Esophagus squamous epithelium (tissue), 5 donors: ENCODE measurements around the gene TTF2. TPM values are rescaled to one million over a fixed set of nuclear protein-coding genes. Genes with fewer than 3 reads are reported as not detected.
A peak's percentile ranks its signal among the peaks of the same experiment; 100 is the strongest.

Source experiments
- DNase-seq: peaks from one replicate; lab custom pipeline; 2025; lab: John Stamatoyannopoulos, UW
- H3K27ac ChIP-seq, 4 donors: fragments of 200-600 bp; sonication (generic); one replicate each; pipeline ENCODE4 v1.5.1; 2016 to 2019; ENCODE audit warnings: mild to moderate bottlenecking in 1 of 4
- H3K27me3 ChIP-seq, 4 donors: fragments of 200-600 bp; sonication (generic); 1 replicate in 3 of 4; 2 replicates in 1 of 4; pipeline versions ENCODE4 v1.5.1 to v1.6.0; 2017 to 2021; ENCODE audit warnings: antibody characterized with exemption in 1 of 4
- H3K36me3 ChIP-seq, 3 donors: fragments of 200-600 bp; sonication (generic); one replicate each; pipeline ENCODE4 v1.5.1; 2016 to 2019
- H3K4me1 ChIP-seq, 3 donors: fragments of 200-600 bp; sonication (generic); one replicate each; pipeline ENCODE4 v1.5.1; 2017 to 2019
- H3K4me3 ChIP-seq, 4 donors: fragments of 200-600 bp; sonication (generic); 1 replicate in 3 of 4; 2 replicates in 1 of 4; pipeline ENCODE4 v1.5.1; 2016 to 2019; ENCODE audit warnings: mild to moderate bottlenecking in 2 of 4, moderate library complexity in 1 of 4
- H3K9me3 ChIP-seq, 3 donors: fragments of 200-600 bp; sonication (generic); one replicate each; pipeline ENCODE4 v1.5.1; 2016 to 2019
- POLR2A ChIP-seq, 4 donors: fragments of 450-650 bp; IDR thresholded peaks; one replicate each; pipeline ENCODE4 v1.6.1; 2017; ENCODE audit warnings: antibody characterized with exemption in 4 of 4, mild to moderate bottlenecking in 4 of 4, moderate library complexity in 3 of 4
- WGBS, 2 donors: methylation state at CpG; one replicate each; pipeline ENCODE4 v1.1.5; 2018; 5-methylcytosine and 5-hydroxymethylcytosine counted together
- intact Hi-C: fragments of 100-400 bp; cut with DNase I; formaldehyde crosslinking; loops from one replicate; pipeline ENCODE4 v1.15.0; 2022
- total RNA-seq, 4 donors: library from RNA; depleted of rRNA; stranded (reverse); fragments of >200 nt; gene quantifications; one replicate each; pipeline ENCODE4 v1.1.0, GENCODE V29; 2016
- TF ChIP-seq, protein P1 (sequence below), 6 experiments: fragments of 450-650 bp in 4 of 6; fragments of 200-600 bp in 2 of 6; sonication (generic) in 2 of 6; IDR thresholded peaks; one replicate each; pipeline ENCODE4 v1.5.1; 2016 to 2019; ENCODE audit warnings: antibody characterized with exemption in 6 of 6, mild to moderate bottlenecking in 4 of 6, moderate library complexity in 4 of 6
- donor health status: DM: yes; HTN: yes; CAD: no.

Gene TTF2
- total RNA-seq, 4 donors from 2014 or later = 7.2 to 24.2 (median 19.2) TPM

DNA sequence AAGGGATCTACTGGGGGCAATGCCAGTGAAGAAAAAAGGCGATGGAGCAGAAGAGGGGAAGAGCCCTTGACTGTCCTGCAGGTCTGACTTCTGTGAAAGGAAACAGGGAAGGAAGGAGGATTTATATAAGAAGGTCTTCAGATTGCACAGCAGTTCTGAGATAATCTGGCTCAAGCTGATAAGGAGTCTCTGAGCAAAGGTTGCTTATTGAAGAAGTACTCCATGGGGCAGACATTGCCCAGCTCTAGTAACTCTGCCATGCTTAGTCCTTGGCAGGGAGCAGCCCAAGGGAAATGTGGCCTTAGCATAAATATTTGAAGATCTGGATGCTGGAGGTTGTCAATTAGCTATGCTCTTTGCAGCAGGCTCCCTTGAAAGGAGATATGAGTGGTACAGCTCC is 15.9 kb upstream of the TTF2 start:
- H3K4me1 ChIP-seq = no peaks in the 10 kb centered on the region
- no peaks in the 10 kb centered on the region for H3K27me3 ChIP-seq
- no peak for DNase-seq
- intact Hi-C loops = no loop called here
- no peaks in the 10 kb centered on the region for H3K36me3 ChIP-seq
- 90 to 96% methylated on average over 1 of the region's 1 CpG for WGBS, 2 donors
- TF ChIP-seq, protein P1, sequence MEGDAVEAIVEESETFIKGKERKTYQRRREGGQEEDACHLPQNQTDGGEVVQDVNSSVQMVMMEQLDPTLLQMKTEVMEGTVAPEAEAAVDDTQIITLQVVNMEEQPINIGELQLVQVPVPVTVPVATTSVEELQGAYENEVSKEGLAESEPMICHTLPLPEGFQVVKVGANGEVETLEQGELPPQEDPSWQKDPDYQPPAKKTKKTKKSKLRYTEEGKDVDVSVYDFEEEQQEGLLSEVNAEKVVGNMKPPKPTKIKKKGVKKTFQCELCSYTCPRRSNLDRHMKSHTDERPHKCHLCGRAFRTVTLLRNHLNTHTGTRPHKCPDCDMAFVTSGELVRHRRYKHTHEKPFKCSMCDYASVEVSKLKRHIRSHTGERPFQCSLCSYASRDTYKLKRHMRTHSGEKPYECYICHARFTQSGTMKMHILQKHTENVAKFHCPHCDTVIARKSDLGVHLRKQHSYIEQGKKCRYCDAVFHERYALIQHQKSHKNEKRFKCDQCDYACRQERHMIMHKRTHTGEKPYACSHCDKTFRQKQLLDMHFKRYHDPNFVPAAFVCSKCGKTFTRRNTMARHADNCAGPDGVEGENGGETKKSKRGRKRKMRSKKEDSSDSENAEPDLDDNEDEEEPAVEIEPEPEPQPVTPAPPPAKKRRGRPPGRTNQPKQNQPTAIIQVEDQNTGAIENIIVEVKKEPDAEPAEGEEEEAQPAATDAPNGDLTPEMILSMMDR (IDR thresholded peaks at IDR 0.05) = no peak
- no peak for TF ChIP-seq POLR2A (IDR thresholded peaks at IDR 0.05)
- H3K4me3 ChIP-seq = no peak overlapping the region
- H3K27ac ChIP-seq = no peak overlapping the region
- H3K9me3 ChIP-seq = no peaks in the 10 kb centered on the region

DNA sequence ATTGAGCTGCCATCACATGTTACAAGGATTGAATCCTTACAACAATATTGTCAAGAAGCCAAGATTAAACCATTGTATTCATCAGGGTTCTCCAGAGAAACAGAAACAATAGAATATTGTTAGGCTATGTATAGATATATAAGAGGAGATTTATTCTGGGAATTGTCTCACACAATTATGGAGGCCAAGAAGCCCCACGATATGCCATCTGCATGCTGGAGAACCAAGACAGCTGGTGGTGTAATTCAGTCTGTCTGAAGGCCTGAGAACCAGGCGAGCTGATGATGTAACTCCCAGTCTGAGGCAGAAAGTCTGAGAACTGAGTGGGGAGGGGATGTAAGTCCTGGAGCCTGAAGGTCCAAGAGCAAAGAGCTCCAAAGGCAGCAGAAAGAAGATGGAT is 14.5 kb upstream of the TTF2 start:
- Histone ChIP-seq H3K27ac (no peak overlapping the region), H3K9me3 (no peaks in the 10 kb centered on the region), H3K36me3 (no peaks in the 10 kb centered on the region), H3K4me1 (peaks cover 0 to 4% (median 0%) of the 10 kb centered on the region in 3 donors), H3K4me3 (no peak overlapping the region), H3K27me3 (no peaks in the 10 kb centered on the region)
- WGBS, 2 donors = 60 to 65% methylated on average over 2 of the region's 2 CpGs
- no peak for TF ChIP-seq POLR2A (IDR thresholded peaks at IDR 0.05)
- TF ChIP-seq, protein P1 (IDR thresholded peaks at IDR 0.05) = no peak
- intact Hi-C loops = no loop called here
- no peak for DNase-seq

DNA sequence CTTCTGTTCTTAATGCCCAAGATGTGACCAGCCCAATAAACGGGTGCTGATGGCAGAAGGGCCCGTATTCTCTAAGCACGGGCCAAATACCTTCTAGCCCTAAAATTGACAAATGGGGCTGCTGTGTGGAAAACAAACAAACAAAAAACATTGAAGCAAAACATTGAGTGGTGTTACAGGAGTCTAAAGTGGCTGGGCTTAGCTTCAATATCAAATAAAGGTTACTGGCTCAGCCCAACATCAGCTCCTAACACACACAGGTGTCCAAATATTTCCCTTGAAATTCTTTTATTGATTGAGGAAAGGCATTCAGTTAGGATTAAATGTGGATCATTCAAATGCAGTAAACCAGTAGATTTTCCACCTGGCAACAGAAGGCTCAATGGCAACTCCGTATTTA is 13.3 kb upstream of the TTF2 start:
- whole genome bisulfite sequencing, 2 donors = 60 to 79% methylated on average over 4 of the region's 4 CpGs
- Histone ChIP-seq H3K9me3 (no peaks in the 10 kb centered on the region), H3K36me3 (no peaks in the 10 kb centered on the region), H3K27me3 (no peaks in the 10 kb centered on the region), H3K4me1 (peaks cover 0 to 16% (median under 1%) of the 10 kb centered on the region in 3 donors), H3K4me3 (no peak overlapping the region), H3K27ac (no peak overlapping the region)
- intact Hi-C loops = no loop called here
- DNase-seq = no peak
- TF ChIP-seq, protein P1 (IDR thresholded peaks at IDR 0.05) = no peak
- TF ChIP-seq POLR2A (IDR thresholded peaks at IDR 0.05) = no peak

DNA sequence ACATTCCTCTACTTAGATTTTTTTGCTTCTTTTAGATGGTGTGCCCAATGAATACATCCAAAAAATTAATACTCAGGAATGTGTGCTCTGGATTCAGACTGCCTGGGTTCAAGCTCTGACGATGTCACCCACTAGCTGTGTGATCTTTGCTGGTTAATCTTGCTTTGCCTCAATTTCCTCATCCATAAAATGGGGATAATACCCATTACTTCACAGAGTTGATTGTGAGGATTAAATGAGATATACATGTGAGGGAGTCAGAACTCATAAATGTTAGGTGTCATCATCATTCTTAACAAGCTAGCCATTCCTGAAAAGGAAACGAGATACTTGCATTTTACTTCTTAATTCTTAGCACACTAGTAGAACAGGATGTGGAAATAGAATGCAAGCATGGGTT is 12.9 kb upstream of the TTF2 start:
- Histone ChIP-seq H3K27me3 (no peaks in the 10 kb centered on the region), H3K27ac (no peak overlapping the region), H3K36me3 (no peaks in the 10 kb centered on the region), H3K4me1 (peaks cover 0 to 20% (median 5%) of the 10 kb centered on the region in 3 donors), H3K4me3 (no peak overlapping the region), H3K9me3 (no peaks in the 10 kb centered on the region)
- 83 to 94% methylated on average over 2 of the region's 2 CpGs for WGBS, 2 donors
- TF ChIP-seq POLR2A (IDR thresholded peaks at IDR 0.05) = no peak
- TF ChIP-seq, protein P1 (IDR thresholded peaks at IDR 0.05) = no peak
- DNase-seq = no peak
- intact Hi-C loops = no loop called here

DNA sequence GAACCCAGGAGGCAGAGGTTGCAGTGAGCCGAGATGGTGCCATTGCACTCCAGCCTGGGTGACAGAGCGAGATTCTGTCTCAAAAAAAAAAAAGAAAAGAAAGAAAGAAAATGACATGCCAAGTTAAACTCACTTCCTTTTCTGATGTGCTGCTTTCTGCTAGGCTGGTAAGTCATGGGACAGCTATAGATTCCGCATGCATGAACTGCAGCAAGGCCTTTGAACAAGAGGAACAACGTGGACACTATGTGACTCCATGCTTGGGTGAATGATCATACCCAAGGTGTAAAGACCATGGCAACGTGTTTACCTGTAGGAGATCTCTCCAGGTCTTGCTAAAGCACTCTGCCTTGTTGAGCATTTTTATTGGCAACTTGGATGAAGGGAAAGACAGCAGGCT is 10.3 kb upstream of the TTF2 start:
- DNase-seq = no peak
- intact Hi-C loops = loop anchor here (10.0 kb wide), 1 partner anchor 195 kb away; no protein-coding TSS in a partner anchor
- Histone ChIP-seq H3K4me1 (peaks cover 0 to 26% (median 6%) of the 10 kb centered on the region in 3 donors), H3K27me3 (no peaks in the 10 kb centered on the region), H3K9me3 (no peaks in the 10 kb centered on the region), H3K27ac (peak overlapping the region in 2 of 4 donors; percentile 23 to 39), H3K4me3 (no peak overlapping the region), H3K36me3 (no peaks in the 10 kb centered on the region)
- WGBS, 2 donors = 89 to 93% methylated on average over 4 to 5 of the region's 5 CpGs
- TF ChIP-seq, protein P1 (IDR thresholded peaks at IDR 0.05) = no peak
- no peak for TF ChIP-seq POLR2A (IDR thresholded peaks at IDR 0.05)
